Loucy (cell line): Measurements from ENCODE around the gene IDH3G.
A peak's percentile ranks its signal among the peaks of the same experiment; 100 is the strongest.

Source experiments
- H2AFZ ChIP-seq: fragments of 200-600 bp; sonication (generic); 2 replicates; pipeline ENCODE4 v1.6.0; 2016; ENCODE audit warnings: antibody characterized with exemption, mild to moderate bottlenecking, low read length, moderate library complexity
- H3F3A ChIP-seq: fragments of 200-600 bp; 2 replicates; pipeline ENCODE4 v1.6.0; 2016; ENCODE audit warnings: antibody characterized with exemption, low read depth, mild to moderate bottlenecking
- H3K27me3 ChIP-seq: fragments of 200-600 bp; sonication (generic); 2 replicates; pipeline ENCODE4 v1.6.1; 2014; ENCODE audit warnings: low read length, mild to moderate bottlenecking; ENCODE audit not compliant: insufficient read depth, poor library complexity, severe bottlenecking
- H3K36me3 ChIP-seq: fragments of 200-600 bp; sonication (generic); 2 replicates; pipeline ENCODE4 v1.6.1; 2016; ENCODE audit warnings: low read length; ENCODE audit not compliant: insufficient read depth
- H3K4me1 ChIP-seq: fragments of 200-600 bp; sonication (generic); 2 replicates; pipeline ENCODE4 v1.5.1; 2014; ENCODE audit warnings: low read length, mild to moderate bottlenecking; ENCODE audit not compliant: insufficient read depth, poor library complexity, severe bottlenecking
- H3K4me2 ChIP-seq: fragments of 200-600 bp; sonication (generic); 2 replicates; pipeline ENCODE4 v1.6.0; 2014; ENCODE audit warnings: antibody characterized with exemption, low read length, low read depth, mild to moderate bottlenecking; ENCODE audit not compliant: poor library complexity, severe bottlenecking
- H3K4me3 ChIP-seq: fragments of 200-600 bp; sonication (generic); 2 replicates; pipeline ENCODE4 v1.5.1; 2014; ENCODE audit warnings: low read length, mild to moderate bottlenecking, mixed read lengths; ENCODE audit not compliant: poor library complexity, severe bottlenecking
- H3K79me2 ChIP-seq: fragments of 200-600 bp; sonication (generic); 2 replicates; pipeline ENCODE4 v1.6.1; 2014; ENCODE audit warnings: low read length; ENCODE audit not compliant: insufficient read depth
- H3K9ac ChIP-seq: fragments of 200-600 bp; sonication (generic); 2 replicates; pipeline ENCODE4 v1.6.0; 2014; ENCODE audit warnings: mild to moderate bottlenecking, low read depth, low read length, moderate library complexity; ENCODE audit not compliant: poor library complexity, severe bottlenecking
- H3K9me2 ChIP-seq: fragments of 200-600 bp; sonication (generic); replicated peaks from 2 replicates; pipeline ENCODE4 v1.6.1; 2016; ENCODE audit warnings: low read depth, low read length, mixed read lengths
- H3K9me3 ChIP-seq: fragments of 200-600 bp; sonication (generic); 2 replicates; pipeline ENCODE4 v1.6.1; 2014; ENCODE audit warnings: mild to moderate bottlenecking, antibody characterized with exemption, low read length, low read depth; ENCODE audit not compliant: insufficient read depth
- H4K20me1 ChIP-seq: fragments of 200-600 bp; sonication (generic); 2 replicates; pipeline ENCODE4 v1.6.0; 2014; ENCODE audit warnings: antibody characterized with exemption, low read length, mild to moderate bottlenecking; ENCODE audit not compliant: insufficient read depth, poor library complexity, severe bottlenecking
- EZH2phosphoT487 ChIP-seq: fragments of 200-600 bp; IDR thresholded peaks from 2 replicates; pipeline ENCODE4 v1.6.1; 2018; ENCODE audit warnings: antibody characterized with exemption, mild to moderate bottlenecking, moderate library complexity, borderline replicate concordance
- TF ChIP-seq, protein P1 (sequence below): fragments of 200-600 bp; sonication (generic); conservative IDR thresholded peaks from 2 replicates; pipeline ENCODE4 v1.5.1; 2014; ENCODE audit warnings: mild to moderate bottlenecking, antibody characterized with exemption, low read length

IDH3G gene

GRCh38 chrX:153766871-153767673 is 27.1 kb downstream of the IDH3G start:
- Histone ChIP-seq H3K9me2 (no peaks in the 10 kb centered on the region), H3K9me3 (no peaks in the 10 kb centered on the region), H3K27me3 (no peaks in the 10 kb centered on the region), H3F3A (no peaks in the 10 kb centered on the region), H3K36me3 (no peaks in the 10 kb centered on the region), H4K20me1 (no peaks in the 10 kb centered on the region), H3K4me1 (peaks cover 4% of the 10 kb centered on the region), H3K4me2 (peak overlapping the region; percentile 68), H3K4me3 (peak overlapping the region; percentile 64), H2AFZ (no peak overlapping the region), H3K9ac (no peak overlapping the region), H3K79me2 (no peaks in the 10 kb centered on the region)
- TF ChIP-seq EZH2phosphoT487: no peak
- TF ChIP-seq, protein P1, sequence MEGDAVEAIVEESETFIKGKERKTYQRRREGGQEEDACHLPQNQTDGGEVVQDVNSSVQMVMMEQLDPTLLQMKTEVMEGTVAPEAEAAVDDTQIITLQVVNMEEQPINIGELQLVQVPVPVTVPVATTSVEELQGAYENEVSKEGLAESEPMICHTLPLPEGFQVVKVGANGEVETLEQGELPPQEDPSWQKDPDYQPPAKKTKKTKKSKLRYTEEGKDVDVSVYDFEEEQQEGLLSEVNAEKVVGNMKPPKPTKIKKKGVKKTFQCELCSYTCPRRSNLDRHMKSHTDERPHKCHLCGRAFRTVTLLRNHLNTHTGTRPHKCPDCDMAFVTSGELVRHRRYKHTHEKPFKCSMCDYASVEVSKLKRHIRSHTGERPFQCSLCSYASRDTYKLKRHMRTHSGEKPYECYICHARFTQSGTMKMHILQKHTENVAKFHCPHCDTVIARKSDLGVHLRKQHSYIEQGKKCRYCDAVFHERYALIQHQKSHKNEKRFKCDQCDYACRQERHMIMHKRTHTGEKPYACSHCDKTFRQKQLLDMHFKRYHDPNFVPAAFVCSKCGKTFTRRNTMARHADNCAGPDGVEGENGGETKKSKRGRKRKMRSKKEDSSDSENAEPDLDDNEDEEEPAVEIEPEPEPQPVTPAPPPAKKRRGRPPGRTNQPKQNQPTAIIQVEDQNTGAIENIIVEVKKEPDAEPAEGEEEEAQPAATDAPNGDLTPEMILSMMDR: no peak

- no peaks in the 10 kb centered on the region for H3K9me3 ChIP-seq
- no peaks in the 10 kb centered on the region for H3K9me2 ChIP-seq
- H2AFZ ChIP-seq: 0 out of 2 replicates have a peak overlapping the region, but pooled peaks have one; percentile 35
- TF ChIP-seq EZH2phosphoT487: no peak
- TF ChIP-seq, protein P1: no peak
- peak overlapping the region; percentile 64 for H3K4me3 ChIP-seq
- no peaks in the 10 kb centered on the region for H3F3A ChIP-seq
- no peaks in the 10 kb centered on the region for H4K20me1 ChIP-seq
- peak overlapping the region; percentile 68 for H3K4me2 ChIP-seq
- H3K4me1 ChIP-seq: peaks cover 4% of the 10 kb centered on the region
- no peaks in the 10 kb centered on the region for H3K36me3 ChIP-seq
- H3K79me2 ChIP-seq: no peaks in the 10 kb centered on the region
- peak overlapping the region; percentile 56 for H3K9ac ChIP-seq
- no peaks in the 10 kb centered on the region for H3K27me3 ChIP-seq
Observed at GRCh38 chrX:153766098-153766817, 27.9 kb downstream of the IDH3G start.

- Histone ChIP-seq H3K9ac (peak overlapping the region; percentile 56), H3K4me1 (peaks cover 4% of the 10 kb centered on the region), H3K27me3 (no peaks in the 10 kb centered on the region), H3K4me3 (peak overlapping the region; percentile 64), H3K4me2 (peak overlapping the region; percentile 68), H3K79me2 (no peaks in the 10 kb centered on the region), H3K36me3 (no peaks in the 10 kb centered on the region), H3F3A (no peaks in the 10 kb centered on the region), H3K9me2 (no peaks in the 10 kb centered on the region), H2AFZ (no peak overlapping the region), H4K20me1 (no peaks in the 10 kb centered on the region), H3K9me3 (no peaks in the 10 kb centered on the region)
- TF ChIP-seq, protein P1: no peak
- TF ChIP-seq EZH2phosphoT487: no peak
Observed at GRCh38 chrX:153765138-153766079, 28.8 kb downstream of the IDH3G start.
